ENCODE results near the gene TRIO.

DNA sequence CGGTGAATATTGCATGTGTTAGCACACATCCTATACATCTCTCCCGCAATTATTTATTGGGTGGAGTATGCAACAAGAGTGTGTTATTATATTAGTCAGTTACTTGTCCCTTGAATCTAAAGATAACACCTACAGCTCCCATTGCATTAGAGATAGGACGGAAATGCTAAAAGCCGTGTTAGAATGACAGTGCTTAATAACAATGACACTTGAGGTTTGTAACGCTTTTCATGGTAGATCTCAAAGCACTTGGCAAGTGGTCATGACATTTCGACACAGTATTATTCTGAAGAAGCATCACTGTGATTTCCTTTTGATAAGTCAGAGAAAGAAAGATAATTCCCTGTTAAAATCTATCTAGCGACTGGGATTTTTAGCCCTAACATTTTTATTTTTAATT, 33.4 kb upstream of the TRIO start:
- TF ChIP-seq, protein P1, sequence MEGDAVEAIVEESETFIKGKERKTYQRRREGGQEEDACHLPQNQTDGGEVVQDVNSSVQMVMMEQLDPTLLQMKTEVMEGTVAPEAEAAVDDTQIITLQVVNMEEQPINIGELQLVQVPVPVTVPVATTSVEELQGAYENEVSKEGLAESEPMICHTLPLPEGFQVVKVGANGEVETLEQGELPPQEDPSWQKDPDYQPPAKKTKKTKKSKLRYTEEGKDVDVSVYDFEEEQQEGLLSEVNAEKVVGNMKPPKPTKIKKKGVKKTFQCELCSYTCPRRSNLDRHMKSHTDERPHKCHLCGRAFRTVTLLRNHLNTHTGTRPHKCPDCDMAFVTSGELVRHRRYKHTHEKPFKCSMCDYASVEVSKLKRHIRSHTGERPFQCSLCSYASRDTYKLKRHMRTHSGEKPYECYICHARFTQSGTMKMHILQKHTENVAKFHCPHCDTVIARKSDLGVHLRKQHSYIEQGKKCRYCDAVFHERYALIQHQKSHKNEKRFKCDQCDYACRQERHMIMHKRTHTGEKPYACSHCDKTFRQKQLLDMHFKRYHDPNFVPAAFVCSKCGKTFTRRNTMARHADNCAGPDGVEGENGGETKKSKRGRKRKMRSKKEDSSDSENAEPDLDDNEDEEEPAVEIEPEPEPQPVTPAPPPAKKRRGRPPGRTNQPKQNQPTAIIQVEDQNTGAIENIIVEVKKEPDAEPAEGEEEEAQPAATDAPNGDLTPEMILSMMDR (IDR thresholded peaks at IDR 0.05; ENCODE audit: borderline replicate concordance, extremely low read depth, low read length, poor library complexity, severe bottlenecking) = no peak
- TF ChIP-seq EZH2 (IDR thresholded peaks at IDR 0.05; ENCODE audit: borderline replicate concordance, low read depth, low read length, severe bottlenecking) = no peak
